CD4-positive, alpha-beta T cell (primary cell): Measurements from ENCODE around the gene SURF2. TPM values are rescaled to one million over a fixed set of nuclear protein-coding genes. Genes with fewer than 3 reads are reported as not detected.
A peak's percentile ranks its signal among the peaks of the same experiment; 100 is the strongest.
"Not testable (repeated sequence)": the region's sequence is repeated elsewhere in the genome, so short reads cannot be mapped to it uniquely, and the experiment has no call there.

Experiments
- ATAC-seq: fragments of 200-7000 bp; cut with Tn5 transposase; one replicate; pipeline ENCODE4 v1.10.0; 2022; ENCODE audit warnings: mild to moderate bottlenecking; ENCODE audit not compliant: poor library complexity
- CTCF ChIA-PET: fragments of 350-600 bp; sonication (Branson Sonifier 250); formaldehyde crosslinking; loops from one replicate; lab custom pipeline; 2021; ENCODE audit warnings: antibody characterized with exemption, inconsistent platforms; lab: Charles Lee
- POLR2A ChIA-PET: fragments of 350-600 bp; sonication (Branson Sonifier 250); formaldehyde crosslinking; loops from one replicate; lab custom pipeline; 2021; ENCODE audit warnings: antibody characterized with exemption, inconsistent platforms; lab: Charles Lee
- DNase-seq, 14 experiments: peaks; one replicate each; pipeline ENCODE4 v3.0.0-alpha.2; 2013 to 2020; ENCODE audit warnings: mixed read lengths in 2 of 14
- H3K27ac ChIP-seq, 2 donors: one replicate each; pipeline versions ENCODE4 v1.5.1 to v1.7.0; 2013; ENCODE audit warnings: low read length in 2 of 2, low read depth in 1 of 2, mild to moderate bottlenecking in 1 of 2
- H3K27me3 ChIP-seq, 2 experiments: 1 replicate in 1 of 2; 2 replicates in 1 of 2; pipeline versions ENCODE4 v1.6.1 to v1.7.0; 2013; ENCODE audit warnings: low read length in 2 of 2, control low read depth in 1 of 2, mild to moderate bottlenecking in 1 of 2, moderate library complexity in 1 of 2; ENCODE audit not compliant: insufficient read depth in 2 of 2, control insufficient read depth in 1 of 2
- H3K36me3 ChIP-seq: one replicate; pipeline ENCODE4 v1.6.1; 2013; ENCODE audit warnings: low read length, control low read depth; ENCODE audit not compliant: insufficient read depth
- H3K4me1 ChIP-seq: one replicate; pipeline ENCODE4 v1.6.1; 2013; ENCODE audit warnings: low read length, control low read depth; ENCODE audit not compliant: insufficient read depth
- H3K4me3 ChIP-seq: one replicate; pipeline ENCODE4 v1.5.1; 2013; ENCODE audit warnings: mild to moderate bottlenecking, low read length, moderate library complexity
- H3K9me3 ChIP-seq, 2 experiments: 1 replicate in 1 of 2; 2 replicates in 1 of 2; pipeline versions ENCODE4 v1.6.1 to v1.7.0; 2013; ENCODE audit warnings: low read length in 2 of 2, mild to moderate bottlenecking in 2 of 2, control low read depth in 1 of 2, moderate library complexity in 1 of 2; ENCODE audit not compliant: control insufficient read depth in 1 of 2, insufficient read depth in 1 of 2
- H3K27ac Mint-ChIP-seq: one replicate; pipeline ENCODE4 v1.8.0; 2020; ENCODE audit warnings: mixed read lengths
- H3K27me3 Mint-ChIP-seq: one replicate; pipeline ENCODE4 v1.8.0; 2021; ENCODE audit warnings: mixed read lengths
- H3K36me3 Mint-ChIP-seq: one replicate; pipeline ENCODE4 v1.8.0; 2021; ENCODE audit warnings: low read depth, mixed read lengths
- H3K4me1 Mint-ChIP-seq: one replicate; pipeline ENCODE4 v1.8.0; 2021; ENCODE audit warnings: low read depth, mixed read lengths
- H3K4me3 Mint-ChIP-seq: one replicate; pipeline ENCODE4 v1.8.0; 2020; ENCODE audit warnings: mild to moderate bottlenecking, mixed read lengths
- H3K9me3 Mint-ChIP-seq: one replicate; pipeline ENCODE4 v1.8.0; 2020; ENCODE audit warnings: mixed read lengths
- CTCF ChIP-seq: fragments of 200-600 bp; IDR thresholded peaks from one replicate; pipeline ENCODE4 v1.8.0; 2022; ENCODE audit warnings: antibody characterized with exemption, mild to moderate bottlenecking
- intact Hi-C, 2 experiments: fragments of 100-400 bp; cut with DNase I in 1 of 2; cut with micrococcal nuclease in 1 of 2; formaldehyde crosslinking; loops; one replicate each; pipeline versions ENCODE4 v1.15.1 to v1.9.0; 2023 to 2025; cut with DNase I, micrococcal nuclease
- total RNA-seq, 174 experiments: library from RNA in 2 of 174; stranded (reverse) in 2 of 174; gene quantifications; one replicate each; pipeline ENCODE4 v1.2.3 and lab custom pipeline; 2021 to 2026

The SURF2 gene
- total RNA-seq, 2 experiments from 2014 or later, result 12.7 TPM

GRCh38 chr9:133327834-133328484 lies 28.4 kb upstream of the SURF2 start:
- CTCF ChIA-PET, result no interaction called here
- H3K9me3 ChIP-seq, result no peaks in the 10 kb centered on the region
- H3K27me3 ChIP-seq, result no peaks in the 10 kb centered on the region
- peaks cover 47% of the 10 kb centered on the region for H3K36me3 Mint-ChIP-seq
- peaks cover 26% of the 10 kb centered on the region for H3K36me3 ChIP-seq
- H3K9me3 Mint-ChIP-seq, result no peaks in the 10 kb centered on the region
- H3K4me3 Mint-ChIP-seq, result no peak overlapping the region
- ATAC-seq, result no peak
- H3K4me1 ChIP-seq, result no peaks in the 10 kb centered on the region
- no peak overlapping the region for H3K27ac Mint-ChIP-seq
- no peak overlapping the region for H3K4me3 ChIP-seq
- intact Hi-C loops, result no loop called here
- POLR2A ChIA-PET, result no interaction called here
- TF ChIP-seq CTCF, result no peak
- no peaks in the 10 kb centered on the region for H3K27me3 Mint-ChIP-seq
- no peaks in the 10 kb centered on the region for H3K4me1 Mint-ChIP-seq
- no peak for DNase-seq
- H3K27ac ChIP-seq, result no peak overlapping the region

- ATAC-seq, H3K4me3 ChIP-seq, H3K4me3 Mint-ChIP-seq, H3K9me3 ChIP-seq, H3K4me1 Mint-ChIP-seq, H3K9me3 Mint-ChIP-seq, H3K27ac ChIP-seq, H3K27ac Mint-ChIP-seq, H3K27me3 ChIP-seq, DNase-seq, H3K27me3 Mint-ChIP-seq, CTCF ChIA-PET: not testable (repeated sequence)
- intact Hi-C loops, result loop anchor here in 1 of 2 experiments (5.0 kb wide), 2 partner anchors 297 to 382 kb away; partner anchors contain the start of gene GTF3C5
- peaks cover 63% of the 10 kb centered on the region for H3K36me3 Mint-ChIP-seq
- Histone ChIP-seq H3K36me3 (peaks cover 41% of the 10 kb centered on the region), H3K4me1 (peaks cover 15% of the 10 kb centered on the region)
- POLR2A ChIA-PET, result interaction anchor here (1.5 kb wide), 1 partner anchor 18 kb away, joined by 9 read pairs; the partner anchor contains the start of genes MED22 and RPL7A
- peak; percentile 38 for TF ChIP-seq CTCF
These were observed 26.8 kb upstream of the SURF2 start for GRCh38 chr9:133329306-133330156.

GRCh38 chr9:133331221-133331620 lies 25.1 kb upstream of the SURF2 start:
- peaks cover 29% of the 10 kb centered on the region for H3K4me1 ChIP-seq
- H3K27me3 Mint-ChIP-seq, result no peaks in the 10 kb centered on the region
- ATAC-seq (no peak), DNase-seq (no peak)
- POLR2A ChIA-PET, result interaction anchor here (0.7 to 1.5 kb wide), 2 partner anchors 17 to 371 kb away, joined by 3 to 9 read pairs; partner anchors contain the start of genes MED22 and RPL7A
- no peaks in the 10 kb centered on the region for H3K9me3 ChIP-seq
- no peaks in the 10 kb centered on the region for H3K27me3 ChIP-seq
- H3K36me3 Mint-ChIP-seq, result peaks cover 77% of the 10 kb centered on the region
- no peak overlapping the region for H3K4me3 Mint-ChIP-seq
- CTCF ChIA-PET, result no interaction called here
- H3K36me3 ChIP-seq, result peaks cover 43% of the 10 kb centered on the region
- intact Hi-C loops, result loop anchor here in 1 of 2 experiments (5.0 kb wide), 2 partner anchors 299 to 384 kb away; partner anchors contain the start of gene GTF3C5
- no peak overlapping the region for H3K27ac ChIP-seq
- no peak overlapping the region for H3K27ac Mint-ChIP-seq
- TF ChIP-seq CTCF, result no peak
- H3K9me3 Mint-ChIP-seq, result no peaks in the 10 kb centered on the region
- no peak overlapping the region for H3K4me3 ChIP-seq
- peaks cover 14% of the 10 kb centered on the region for H3K4me1 Mint-ChIP-seq
